MM.1S (cell line): Measurements from ENCODE around the gene TCF7L2.

Experiments
- DNase-seq: peaks from one replicate; pipeline ENCODE4 v3.0.0-alpha.2; 2015
- H2AFZ ChIP-seq: fragments of 300-600 bp; sonication (generic); 2 replicates; pipeline ENCODE4 v1.6.0; 2016; ENCODE audit warnings: antibody characterized with exemption, low read length
- H3F3A ChIP-seq: fragments of 300-600 bp; sonication (generic); 2 replicates; pipeline ENCODE4 v1.6.1; 2016; ENCODE audit warnings: mild to moderate bottlenecking, antibody characterized with exemption, low read length, moderate library complexity, mixed read lengths; ENCODE audit not compliant: insufficient read depth
- H3K27ac ChIP-seq: fragments of 300-600 bp; sonication (generic); 2 replicates; pipeline ENCODE4 v1.5.1; 2016; ENCODE audit warnings: mild to moderate bottlenecking, low read length
- H3K27me3 ChIP-seq: fragments of 300-600 bp; sonication (generic); replicated peaks from 2 replicates; pipeline ENCODE4 v1.6.0; 2016; ENCODE audit warnings: low read length; ENCODE audit not compliant: insufficient read depth
- H3K36me3 ChIP-seq: fragments of 300-600 bp; sonication (generic); replicated peaks from 2 replicates; pipeline ENCODE4 v1.6.1; 2016; ENCODE audit warnings: mild to moderate bottlenecking, low read length, mixed read lengths; ENCODE audit not compliant: insufficient read depth
- H3K4me1 ChIP-seq: fragments of 300-600 bp; sonication (generic); 2 replicates; pipeline ENCODE4 v1.6.1; 2016; ENCODE audit warnings: low read length, mixed read lengths
- H3K4me2 ChIP-seq: fragments of 300-600 bp; sonication (generic); 2 replicates; pipeline ENCODE4 v1.6.0; 2016; ENCODE audit warnings: low read depth, low read length
- H3K4me3 ChIP-seq: fragments of 300-600 bp; sonication (generic); 2 replicates; pipeline ENCODE4 v1.5.1; 2016; ENCODE audit warnings: low read length, mixed read lengths
- H3K79me2 ChIP-seq: fragments of 300-600 bp; sonication (generic); 2 replicates; pipeline ENCODE4 v1.6.1; 2016; ENCODE audit warnings: mixed run types, low read length, mixed read lengths
- H3K9ac ChIP-seq: fragments of 300-600 bp; sonication (generic); 2 replicates; pipeline ENCODE4 v1.6.1; 2016; ENCODE audit warnings: low read length, mixed read lengths
- H3K9me2 ChIP-seq: fragments of 300-600 bp; sonication (generic); replicated peaks from 2 replicates; pipeline ENCODE4 v1.6.1; 2016; ENCODE audit warnings: mild to moderate bottlenecking, low read length, mixed read lengths; ENCODE audit not compliant: insufficient read depth
- H3K9me3 ChIP-seq: fragments of 300-600 bp; sonication (generic); replicated peaks from 2 replicates; pipeline ENCODE4 v1.6.1; 2016; ENCODE audit warnings: mild to moderate bottlenecking, low read length, mixed read lengths; ENCODE audit not compliant: insufficient read depth
- H4K20me1 ChIP-seq: fragments of 300-600 bp; sonication (generic); 2 replicates; pipeline ENCODE4 v1.6.1; 2016; ENCODE audit warnings: mild to moderate bottlenecking, low read length, moderate library complexity, mixed read lengths; ENCODE audit not compliant: insufficient read depth
- EZH2 ChIP-seq: fragments of 300-600 bp; sonication (generic); optimal IDR thresholded peaks from 2 replicates; pipeline ENCODE3; 2017; ENCODE audit warnings: low read depth, mild to moderate bottlenecking, antibody characterized with exemption, low read length, mixed read lengths
- EZH2phosphoT487 ChIP-seq: fragments of 300-600 bp; sonication (generic); IDR thresholded peaks from 2 replicates; pipeline ENCODE4 v1.6.1; 2018; ENCODE audit warnings: antibody characterized with exemption, low read length
- TF ChIP-seq, protein P1 (sequence below): fragments of 300-600 bp; sonication (generic); IDR thresholded peaks from 2 replicates; pipeline ENCODE4 v1.5.1; 2016; ENCODE audit warnings: antibody characterized with exemption, low read length, mixed read lengths

TCF7L2 gene

DNA sequence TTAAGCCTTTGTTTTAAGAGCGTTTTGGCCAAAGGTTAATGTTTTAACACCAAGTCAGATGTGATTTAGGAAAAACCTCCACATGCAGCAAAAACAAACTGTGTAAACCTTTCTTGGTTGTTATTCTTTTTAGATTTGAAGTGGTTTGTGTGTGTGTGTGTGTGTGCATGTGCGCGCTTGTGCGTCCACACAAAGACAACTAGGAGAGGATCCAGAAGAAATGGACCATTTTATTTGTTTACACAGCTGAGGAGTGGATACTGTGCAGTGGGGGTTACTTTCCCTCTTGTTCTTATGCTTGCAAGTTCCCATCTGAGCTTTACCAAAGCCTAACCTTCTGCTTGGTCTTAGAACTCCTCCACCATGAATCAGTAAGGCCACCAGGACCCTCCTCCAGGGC lies 20.0 kb downstream of the TCF7L2 start:
- H3K4me2 ChIP-seq, result no peak overlapping the region
- H3K27ac ChIP-seq, result no peak overlapping the region
- H3K4me1 ChIP-seq, result no peaks in the 10 kb centered on the region
- no peaks in the 10 kb centered on the region for H4K20me1 ChIP-seq
- no peak overlapping the region for H2AFZ ChIP-seq
- no peak overlapping the region for H3K9ac ChIP-seq
- no peaks in the 10 kb centered on the region for H3K36me3 ChIP-seq
- no peaks in the 10 kb centered on the region for H3K79me2 ChIP-seq
- TF ChIP-seq, protein P1, sequence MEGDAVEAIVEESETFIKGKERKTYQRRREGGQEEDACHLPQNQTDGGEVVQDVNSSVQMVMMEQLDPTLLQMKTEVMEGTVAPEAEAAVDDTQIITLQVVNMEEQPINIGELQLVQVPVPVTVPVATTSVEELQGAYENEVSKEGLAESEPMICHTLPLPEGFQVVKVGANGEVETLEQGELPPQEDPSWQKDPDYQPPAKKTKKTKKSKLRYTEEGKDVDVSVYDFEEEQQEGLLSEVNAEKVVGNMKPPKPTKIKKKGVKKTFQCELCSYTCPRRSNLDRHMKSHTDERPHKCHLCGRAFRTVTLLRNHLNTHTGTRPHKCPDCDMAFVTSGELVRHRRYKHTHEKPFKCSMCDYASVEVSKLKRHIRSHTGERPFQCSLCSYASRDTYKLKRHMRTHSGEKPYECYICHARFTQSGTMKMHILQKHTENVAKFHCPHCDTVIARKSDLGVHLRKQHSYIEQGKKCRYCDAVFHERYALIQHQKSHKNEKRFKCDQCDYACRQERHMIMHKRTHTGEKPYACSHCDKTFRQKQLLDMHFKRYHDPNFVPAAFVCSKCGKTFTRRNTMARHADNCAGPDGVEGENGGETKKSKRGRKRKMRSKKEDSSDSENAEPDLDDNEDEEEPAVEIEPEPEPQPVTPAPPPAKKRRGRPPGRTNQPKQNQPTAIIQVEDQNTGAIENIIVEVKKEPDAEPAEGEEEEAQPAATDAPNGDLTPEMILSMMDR, result no peak
- TF ChIP-seq EZH2 (no peak), EZH2phosphoT487 (no peak)
- no peaks in the 10 kb centered on the region for H3K9me2 ChIP-seq
- H3F3A ChIP-seq, result no peaks in the 10 kb centered on the region
- no peaks in the 10 kb centered on the region for H3K9me3 ChIP-seq
- no peak overlapping the region for H3K4me3 ChIP-seq
- H3K27me3 ChIP-seq, result peaks cover 92% of the 10 kb centered on the region
- DNase-seq, result no peak

DNA sequence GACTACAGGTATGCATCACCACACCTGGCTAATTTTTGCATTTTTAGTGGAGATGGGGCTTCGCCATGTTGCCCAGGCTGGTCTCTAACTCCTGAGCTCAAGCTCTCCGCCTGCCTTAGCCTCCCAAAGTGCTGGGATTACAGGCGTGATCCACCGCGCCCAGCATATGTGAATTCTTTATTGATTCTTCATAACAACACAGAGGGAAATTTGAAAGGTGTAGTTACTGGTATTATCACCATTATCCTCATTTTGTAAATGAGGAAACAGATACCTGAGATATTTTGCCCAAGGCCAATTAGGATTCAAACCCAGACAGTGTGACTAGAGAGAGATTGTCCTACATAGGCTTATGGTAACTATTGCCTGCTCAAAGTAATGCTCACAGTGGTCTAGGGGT lies 22.6 kb downstream of the TCF7L2 start:
- no peak overlapping the region for H3K4me3 ChIP-seq
- no peaks in the 10 kb centered on the region for H3K79me2 ChIP-seq
- peaks cover 96% of the 10 kb centered on the region for H3K27me3 ChIP-seq
- no peaks in the 10 kb centered on the region for H3K9me3 ChIP-seq
- no peaks in the 10 kb centered on the region for H3K36me3 ChIP-seq
- no peaks in the 10 kb centered on the region for H3K9me2 ChIP-seq
- H2AFZ ChIP-seq, result no peak overlapping the region
- no peak overlapping the region for H3K4me2 ChIP-seq
- no peak overlapping the region for H3K9ac ChIP-seq
- TF ChIP-seq, protein P1, result no peak
- TF ChIP-seq EZH2phosphoT487, result no peak
- no peak for TF ChIP-seq EZH2
- DNase-seq, result no peak
- H3K4me1 ChIP-seq, result no peaks in the 10 kb centered on the region
- no peaks in the 10 kb centered on the region for H3F3A ChIP-seq
- H4K20me1 ChIP-seq, result no peaks in the 10 kb centered on the region
- H3K27ac ChIP-seq, result no peak overlapping the region

DNA sequence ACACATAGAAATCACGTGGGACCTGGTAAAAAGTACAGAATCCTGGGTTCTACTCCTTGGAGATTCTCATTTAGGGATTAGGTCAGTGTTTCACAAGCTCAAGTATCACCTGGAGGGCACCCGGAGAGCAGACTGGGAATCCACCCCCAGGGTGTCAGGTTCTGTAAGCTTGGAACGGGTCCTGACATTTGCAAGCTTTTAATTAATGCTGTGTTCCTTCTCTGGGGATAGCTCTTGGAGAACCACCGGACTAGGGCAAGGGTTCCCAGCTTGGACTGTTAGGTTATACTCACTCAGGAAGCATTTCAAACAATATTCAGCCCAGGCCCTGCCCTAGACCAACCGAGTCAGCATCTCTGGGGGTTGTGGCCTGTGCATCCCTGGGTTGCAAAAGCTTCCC lies 23.0 kb downstream of the TCF7L2 start:
- Histone ChIP-seq H3K9me2 (no peaks in the 10 kb centered on the region), H3K4me2 (no peak overlapping the region), H3K79me2 (no peaks in the 10 kb centered on the region), H3K27ac (no peak overlapping the region), H3K4me1 (no peaks in the 10 kb centered on the region), H4K20me1 (no peaks in the 10 kb centered on the region), H3K9me3 (no peaks in the 10 kb centered on the region), H3K9ac (no peak overlapping the region), H3K27me3 (peaks cover 96% of the 10 kb centered on the region), H3K4me3 (no peak overlapping the region), H2AFZ (no peak overlapping the region), H3K36me3 (no peaks in the 10 kb centered on the region), H3F3A (no peaks in the 10 kb centered on the region)
- TF ChIP-seq EZH2 (no peak), EZH2phosphoT487 (no peak)
- TF ChIP-seq, protein P1, result no peak
- DNase-seq, result no peak
